HEK293 (cell line): ENCODE results near the gene BDP1.

ENCODE experiments used
- BCL11B ChIP-seq: fragments of 450-650 bp; formaldehyde crosslinking; IDR thresholded peaks from 2 replicates; pipeline ENCODE4 v1.5.1; 2016; ENCODE audit warnings: low read depth, missing biosample characterization, missing genetic modification characterization
- GLI4 ChIP-seq: fragments of 450-650 bp; formaldehyde crosslinking; IDR thresholded peaks from 2 replicates; pipeline ENCODE4 v1.5.1; 2016; ENCODE audit warnings: missing biosample characterization, missing genetic modification characterization
- IKZF3 ChIP-seq: fragments of 450-650 bp; IDR thresholded peaks from 2 replicates; pipeline ENCODE4 v1.5.0; 2018; ENCODE audit warnings: missing biosample characterization, mild to moderate bottlenecking, missing genetic modification characterization, moderate library complexity
- MEIS1 ChIP-seq: sonication (generic); formaldehyde crosslinking; IDR thresholded peaks from 2 replicates; pipeline ENCODE4 v1.8.1; 2022; ENCODE audit warnings: missing genetic modification reagents, mild to moderate bottlenecking, borderline replicate concordance
- REPIN1 ChIP-seq: fragments of 450-650 bp; formaldehyde crosslinking; IDR thresholded peaks from 2 replicates; pipeline ENCODE4 v1.5.1; 2017; ENCODE audit warnings: missing biosample characterization, missing genetic modification characterization, low read depth
- WT1 ChIP-seq: fragments of 450-650 bp; formaldehyde crosslinking; IDR thresholded peaks from 2 replicates; pipeline ENCODE4 v1.5.1; 2016; ENCODE audit warnings: missing biosample characterization, missing genetic modification characterization
- ZBTB21 ChIP-seq: fragments of 450-650 bp; formaldehyde crosslinking; IDR thresholded peaks from 2 replicates; pipeline ENCODE4 v1.5.1; 2017; ENCODE audit warnings: missing biosample characterization, missing genetic modification characterization
- ZBTB48 ChIP-seq: fragments of 450-650 bp; formaldehyde crosslinking; IDR thresholded peaks from 2 replicates; pipeline ENCODE4 v1.5.1; 2016; ENCODE audit warnings: missing biosample characterization, missing genetic modification characterization
- ZEB2 ChIP-seq: fragments of 450-650 bp; formaldehyde crosslinking; IDR thresholded peaks from 2 replicates; pipeline ENCODE4 v1.5.1; 2016; ENCODE audit warnings: missing biosample characterization, missing genetic modification characterization
- ZFP37 ChIP-seq: fragments of 450-650 bp; formaldehyde crosslinking; IDR thresholded peaks from 2 replicates; pipeline ENCODE4 v1.5.1; 2016; ENCODE audit warnings: missing biosample characterization, missing genetic modification characterization
- ZNF10 ChIP-seq: fragments of 450-650 bp; formaldehyde crosslinking; IDR thresholded peaks from 2 replicates; pipeline ENCODE4 v1.5.1; 2017; ENCODE audit warnings: missing biosample characterization, missing genetic modification characterization
- ZNF214 ChIP-seq: fragments of 450-650 bp; formaldehyde crosslinking; IDR thresholded peaks from 2 replicates; pipeline ENCODE4 v1.5.1; 2017; ENCODE audit warnings: missing biosample characterization, mild to moderate bottlenecking, missing genetic modification characterization, borderline replicate concordance
- ZNF223 ChIP-seq: fragments of 450-650 bp; formaldehyde crosslinking; IDR thresholded peaks from 2 replicates; pipeline ENCODE4 v1.5.1; 2016; ENCODE audit warnings: missing biosample characterization, missing genetic modification characterization
- ZNF302 ChIP-seq: fragments of 450-650 bp; formaldehyde crosslinking; IDR thresholded peaks from 2 replicates; pipeline ENCODE4 v1.5.1; 2016; ENCODE audit warnings: missing biosample characterization, missing genetic modification characterization, low read depth
- ZNF350 ChIP-seq: fragments of 450-650 bp; formaldehyde crosslinking; IDR thresholded peaks from 2 replicates; pipeline ENCODE4 v1.5.0; 2017; ENCODE audit warnings: missing biosample characterization, mild to moderate bottlenecking, missing genetic modification characterization
- ZNF37A ChIP-seq: fragments of 450-650 bp; IDR thresholded peaks from 2 replicates; pipeline ENCODE4 v1.5.1; 2018; ENCODE audit warnings: missing biosample characterization, missing genetic modification characterization
- ZNF426 ChIP-seq: fragments of 450-650 bp; formaldehyde crosslinking; IDR thresholded peaks from 2 replicates; pipeline ENCODE4 v1.5.1; 2017; ENCODE audit warnings: missing biosample characterization, missing genetic modification characterization, mild to moderate bottlenecking, inconsistent platforms, moderate library complexity
- ZNF473 ChIP-seq: fragments of 450-650 bp; formaldehyde crosslinking; IDR thresholded peaks from 2 replicates; pipeline ENCODE4 v1.5.1; 2017; ENCODE audit warnings: missing biosample characterization, missing genetic modification characterization
- ZNF585B ChIP-seq: fragments of 450-650 bp; formaldehyde crosslinking; IDR thresholded peaks from 2 replicates; pipeline ENCODE4 v1.5.1; 2016; ENCODE audit warnings: missing biosample characterization, missing genetic modification characterization
- ZNF600 ChIP-seq: fragments of 450-650 bp; formaldehyde crosslinking; IDR thresholded peaks from 2 replicates; pipeline ENCODE4 v1.5.1; 2016; ENCODE audit warnings: missing biosample characterization, missing genetic modification characterization
- ZNF664 ChIP-seq: fragments of 450-650 bp; formaldehyde crosslinking; IDR thresholded peaks from 2 replicates; pipeline ENCODE4 v1.5.1; 2016; ENCODE audit warnings: missing biosample characterization, missing genetic modification characterization
- ZNF76 ChIP-seq: fragments of 450-650 bp; formaldehyde crosslinking; IDR thresholded peaks from 2 replicates; pipeline ENCODE4; 2016; ENCODE audit warnings: low read depth, missing biosample characterization, missing genetic modification characterization, borderline replicate concordance
- ZNF791 ChIP-seq: fragments of 450-650 bp; formaldehyde crosslinking; IDR thresholded peaks from 2 replicates; pipeline ENCODE4 v1.5.1; 2016; ENCODE audit warnings: missing biosample characterization, missing genetic modification characterization
- ZSCAN16 ChIP-seq: fragments of 450-650 bp; formaldehyde crosslinking; IDR thresholded peaks from 2 replicates; pipeline ENCODE4 v1.5.1; 2016; ENCODE audit warnings: missing biosample characterization, missing genetic modification characterization
- ZSCAN23 ChIP-seq: fragments of 450-650 bp; formaldehyde crosslinking; IDR thresholded peaks from 2 replicates; pipeline ENCODE4 v1.5.1; 2016; ENCODE audit warnings: missing biosample characterization, missing genetic modification characterization
- TF ChIP-seq, protein P1 (sequence below): fragments of 450-650 bp; formaldehyde crosslinking; IDR thresholded peaks from 2 replicates; pipeline ENCODE4 v1.5.1; 2016; ENCODE audit warnings: missing biosample characterization, missing genetic modification characterization
- TF ChIP-seq, protein P2 (sequence below): fragments of 450-650 bp; formaldehyde crosslinking; IDR thresholded peaks from 2 replicates; pipeline ENCODE4 v1.5.1; 2016; ENCODE audit warnings: missing biosample characterization, missing genetic modification characterization, borderline replicate concordance
- TF ChIP-seq, protein P3 (sequence below): fragments of 450-650 bp; formaldehyde crosslinking; IDR thresholded peaks from 2 replicates; pipeline ENCODE4 v1.5.1; 2016; ENCODE audit warnings: missing biosample characterization, missing genetic modification characterization
- TF ChIP-seq, protein P4 (sequence below): fragments of 450-650 bp; formaldehyde crosslinking; IDR thresholded peaks from 2 replicates; pipeline ENCODE4 v1.5.1; 2016; ENCODE audit warnings: missing biosample characterization, missing genetic modification characterization

BDP1 gene

DNA sequence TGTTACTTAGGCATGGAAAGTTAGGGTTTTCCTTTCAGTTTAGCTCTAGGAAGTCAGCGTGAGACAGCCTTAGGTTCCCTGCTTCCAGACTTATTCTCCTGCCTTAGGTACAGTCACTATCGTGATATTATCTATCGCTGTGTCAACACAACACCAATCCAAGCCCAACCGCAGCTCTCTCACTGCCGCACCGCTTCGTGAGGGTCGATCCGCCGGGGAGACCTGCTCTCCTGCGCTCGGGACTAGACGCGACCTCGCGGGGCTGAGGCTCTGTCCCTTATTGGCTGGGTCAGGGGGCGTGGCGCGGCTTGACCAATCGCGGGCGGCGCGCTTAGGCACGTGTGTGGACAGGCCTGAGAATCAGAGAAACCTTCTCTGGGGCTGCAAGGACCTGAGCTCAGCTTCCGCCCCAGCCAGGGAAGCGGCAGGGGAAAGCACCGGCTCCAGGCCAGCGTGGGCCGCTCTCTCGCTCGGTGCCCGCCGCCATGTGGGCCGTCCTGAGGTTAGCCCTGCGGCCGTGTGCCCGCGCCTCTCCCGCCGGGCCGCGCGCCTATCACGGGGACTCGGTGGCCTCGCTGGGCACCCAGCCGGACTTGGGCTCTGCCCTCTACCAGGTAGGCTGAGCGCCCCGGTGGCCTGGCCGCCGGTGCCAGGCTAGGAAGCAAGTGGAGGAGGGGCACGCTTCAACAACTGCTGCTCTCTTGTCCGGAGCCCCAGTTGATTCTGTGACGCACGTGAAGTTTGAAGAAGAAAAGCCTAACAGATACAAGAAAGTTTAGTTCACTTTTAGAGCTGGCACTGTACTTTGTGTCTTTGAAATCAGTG lies 131.7 kb downstream of the BDP1 start, which contains the start of gene MCCC2 (continued):
- TF ChIP-seq, protein P1, sequence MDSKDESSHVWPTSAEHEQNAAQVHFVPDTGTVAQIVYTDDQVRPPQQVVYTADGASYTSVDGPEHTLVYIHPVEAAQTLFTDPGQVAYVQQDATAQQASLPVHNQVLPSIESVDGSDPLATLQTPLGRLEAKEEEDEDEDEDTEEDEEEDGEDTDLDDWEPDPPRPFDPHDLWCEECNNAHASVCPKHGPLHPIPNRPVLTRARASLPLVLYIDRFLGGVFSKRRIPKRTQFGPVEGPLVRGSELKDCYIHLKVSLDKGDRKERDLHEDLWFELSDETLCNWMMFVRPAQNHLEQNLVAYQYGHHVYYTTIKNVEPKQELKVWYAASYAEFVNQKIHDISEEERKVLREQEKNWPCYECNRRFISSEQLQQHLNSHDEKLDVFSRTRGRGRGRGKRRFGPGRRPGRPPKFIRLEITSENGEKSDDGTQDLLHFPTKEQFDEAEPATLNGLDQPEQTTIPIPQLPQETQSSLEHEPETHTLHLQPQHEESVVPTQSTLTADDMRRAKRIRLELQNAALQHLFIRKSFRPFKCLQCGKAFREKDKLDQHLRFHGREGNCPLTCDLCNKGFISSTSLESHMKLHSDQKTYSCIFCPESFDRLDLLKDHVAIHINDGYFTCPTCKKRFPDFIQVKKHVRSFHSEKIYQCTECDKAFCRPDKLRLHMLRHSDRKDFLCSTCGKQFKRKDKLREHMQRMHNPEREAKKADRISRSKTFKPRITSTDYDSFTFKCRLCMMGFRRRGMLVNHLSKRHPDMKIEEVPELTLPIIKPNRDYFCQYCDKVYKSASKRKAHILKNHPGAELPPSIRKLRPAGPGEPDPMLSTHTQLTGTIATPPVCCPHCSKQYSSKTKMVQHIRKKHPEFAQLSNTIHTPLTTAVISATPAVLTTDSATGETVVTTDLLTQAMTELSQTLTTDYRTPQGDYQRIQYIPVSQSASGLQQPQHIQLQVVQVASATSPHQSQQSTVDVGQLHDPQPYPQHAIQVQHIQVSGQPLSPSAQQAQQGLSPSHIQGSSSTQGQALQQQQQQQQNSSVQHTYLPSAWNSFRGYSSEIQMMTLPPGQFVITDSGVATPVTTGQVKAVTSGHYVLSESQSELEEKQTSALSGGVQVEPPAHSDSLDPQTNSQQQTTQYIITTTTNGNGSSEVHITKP (tag by site-specific recombination): no peak
- TF ChIP-seq GLI4 (tag by site-specific recombination): no peak
- no peak for TF ChIP-seq ZNF350 (tag by site-specific recombination)
- no peak for TF ChIP-seq ZBTB21 (tag by site-specific recombination)
- no peak for TF ChIP-seq WT1 (tag by site-specific recombination)
- TF ChIP-seq ZNF10: peak; percentile 52; the same call in 1 of the 2 replicates
- no peak for TF ChIP-seq BCL11B (tag by site-specific recombination)
- peak; percentile 87 for TF ChIP-seq ZNF600
- TF ChIP-seq ZNF76: 0 out of 2 replicates have a peak, but pooled peaks have one; percentile 25
- no peak for TF ChIP-seq ZNF214
- TF ChIP-seq, protein P2, sequence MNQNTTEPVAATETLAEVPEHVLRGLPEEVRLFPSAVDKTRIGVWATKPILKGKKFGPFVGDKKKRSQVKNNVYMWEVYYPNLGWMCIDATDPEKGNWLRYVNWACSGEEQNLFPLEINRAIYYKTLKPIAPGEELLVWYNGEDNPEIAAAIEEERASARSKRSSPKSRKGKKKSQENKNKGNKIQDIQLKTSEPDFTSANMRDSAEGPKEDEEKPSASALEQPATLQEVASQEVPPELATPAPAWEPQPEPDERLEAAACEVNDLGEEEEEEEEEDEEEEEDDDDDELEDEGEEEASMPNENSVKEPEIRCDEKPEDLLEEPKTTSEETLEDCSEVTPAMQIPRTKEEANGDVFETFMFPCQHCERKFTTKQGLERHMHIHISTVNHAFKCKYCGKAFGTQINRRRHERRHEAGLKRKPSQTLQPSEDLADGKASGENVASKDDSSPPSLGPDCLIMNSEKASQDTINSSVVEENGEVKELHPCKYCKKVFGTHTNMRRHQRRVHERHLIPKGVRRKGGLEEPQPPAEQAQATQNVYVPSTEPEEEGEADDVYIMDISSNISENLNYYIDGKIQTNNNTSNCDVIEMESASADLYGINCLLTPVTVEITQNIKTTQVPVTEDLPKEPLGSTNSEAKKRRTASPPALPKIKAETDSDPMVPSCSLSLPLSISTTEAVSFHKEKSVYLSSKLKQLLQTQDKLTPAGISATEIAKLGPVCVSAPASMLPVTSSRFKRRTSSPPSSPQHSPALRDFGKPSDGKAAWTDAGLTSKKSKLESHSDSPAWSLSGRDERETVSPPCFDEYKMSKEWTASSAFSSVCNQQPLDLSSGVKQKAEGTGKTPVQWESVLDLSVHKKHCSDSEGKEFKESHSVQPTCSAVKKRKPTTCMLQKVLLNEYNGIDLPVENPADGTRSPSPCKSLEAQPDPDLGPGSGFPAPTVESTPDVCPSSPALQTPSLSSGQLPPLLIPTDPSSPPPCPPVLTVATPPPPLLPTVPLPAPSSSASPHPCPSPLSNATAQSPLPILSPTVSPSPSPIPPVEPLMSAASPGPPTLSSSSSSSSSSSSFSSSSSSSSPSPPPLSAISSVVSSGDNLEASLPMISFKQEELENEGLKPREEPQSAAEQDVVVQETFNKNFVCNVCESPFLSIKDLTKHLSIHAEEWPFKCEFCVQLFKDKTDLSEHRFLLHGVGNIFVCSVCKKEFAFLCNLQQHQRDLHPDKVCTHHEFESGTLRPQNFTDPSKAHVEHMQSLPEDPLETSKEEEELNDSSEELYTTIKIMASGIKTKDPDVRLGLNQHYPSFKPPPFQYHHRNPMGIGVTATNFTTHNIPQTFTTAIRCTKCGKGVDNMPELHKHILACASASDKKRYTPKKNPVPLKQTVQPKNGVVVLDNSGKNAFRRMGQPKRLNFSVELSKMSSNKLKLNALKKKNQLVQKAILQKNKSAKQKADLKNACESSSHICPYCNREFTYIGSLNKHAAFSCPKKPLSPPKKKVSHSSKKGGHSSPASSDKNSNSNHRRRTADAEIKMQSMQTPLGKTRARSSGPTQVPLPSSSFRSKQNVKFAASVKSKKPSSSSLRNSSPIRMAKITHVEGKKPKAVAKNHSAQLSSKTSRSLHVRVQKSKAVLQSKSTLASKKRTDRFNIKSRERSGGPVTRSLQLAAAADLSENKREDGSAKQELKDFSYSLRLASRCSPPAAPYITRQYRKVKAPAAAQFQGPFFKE: no peak
- TF ChIP-seq ZNF426 (tag by site-specific recombination): no peak
- no peak for TF ChIP-seq ZSCAN16
- no peak for TF ChIP-seq ZNF791 (tag by site-specific recombination)
- TF ChIP-seq ZBTB48: peak; percentile 83
- no peak for TF ChIP-seq IKZF3 (tag by site-specific recombination)
- TF ChIP-seq ZNF223 (tag by site-specific recombination): no peak
- no peak for TF ChIP-seq ZSCAN23 (tag by site-specific recombination)
- TF ChIP-seq REPIN1 (tag by site-specific recombination): no peak
- TF ChIP-seq, protein P3, sequence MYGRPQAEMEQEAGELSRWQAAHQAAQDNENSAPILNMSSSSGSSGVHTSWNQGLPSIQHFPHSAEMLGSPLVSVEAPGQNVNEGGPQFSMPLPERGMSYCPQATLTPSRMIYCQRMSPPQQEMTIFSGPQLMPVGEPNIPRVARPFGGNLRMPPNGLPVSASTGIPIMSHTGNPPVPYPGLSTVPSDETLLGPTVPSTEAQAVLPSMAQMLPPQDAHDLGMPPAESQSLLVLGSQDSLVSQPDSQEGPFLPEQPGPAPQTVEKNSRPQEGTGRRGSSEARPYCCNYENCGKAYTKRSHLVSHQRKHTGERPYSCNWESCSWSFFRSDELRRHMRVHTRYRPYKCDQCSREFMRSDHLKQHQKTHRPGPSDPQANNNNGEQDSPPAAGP (tag by site-specific recombination): no peak; the same call in 1 of the 2 replicates
- no peak for TF ChIP-seq MEIS1
- no peak for TF ChIP-seq ZNF664 (tag by site-specific recombination)
- no peak for TF ChIP-seq ZNF585B (tag by site-specific recombination)
- no peak for TF ChIP-seq ZNF302
- TF ChIP-seq, protein P4, sequence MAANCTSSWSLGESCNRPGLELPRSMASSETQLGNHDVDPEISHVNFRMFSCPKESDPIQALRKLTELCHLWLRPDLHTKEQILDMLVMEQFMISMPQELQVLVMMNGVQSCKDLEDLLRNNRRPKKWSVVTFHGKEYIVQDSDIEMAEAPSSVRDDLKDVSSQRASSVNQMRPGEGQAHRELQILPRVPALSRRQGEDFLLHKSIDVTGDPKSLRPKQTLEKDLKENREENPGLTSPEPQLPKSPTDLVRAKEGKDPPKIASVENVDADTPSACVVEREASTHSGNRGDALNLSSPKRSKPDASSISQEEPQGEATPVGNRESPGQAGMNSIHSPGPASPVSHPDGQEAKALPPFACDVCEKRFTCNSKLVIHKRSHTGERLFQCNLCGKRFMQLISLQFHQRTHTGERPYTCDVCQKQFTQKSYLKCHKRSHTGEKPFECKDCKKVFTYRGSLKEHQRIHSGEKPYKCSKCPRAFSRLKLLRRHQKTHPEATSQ: no peak
- peak; percentile 94; the same call in 1 of the 2 replicates for TF ChIP-seq ZFP37 (tag by site-specific recombination)
- TF ChIP-seq ZNF473 (tag by site-specific recombination): no peak
- no peak for TF ChIP-seq ZNF37A (tag by site-specific recombination)
- 0 out of 2 replicates have a peak, but pooled peaks have one; percentile 36 for TF ChIP-seq ZEB2 (tag by site-specific recombination)
